Stimulated activated CD4-positive, alpha-beta T cell treated with anti-CD3 and anti-CD28 coated beads, Interleukin-12 subunit alpha, Interleukin-12 subunit beta, amount 100 ng/mL, for 24 hours (primary cell): Measurements from ENCODE around the gene TRIM65.

Experiments
- DNase-seq, 2 experiments: peaks; one replicate each; pipeline ENCODE4 v3.0.0-alpha.2; 2020; ENCODE audit warnings: low read depth in 2 of 2

Gene TRIM65

DNA sequence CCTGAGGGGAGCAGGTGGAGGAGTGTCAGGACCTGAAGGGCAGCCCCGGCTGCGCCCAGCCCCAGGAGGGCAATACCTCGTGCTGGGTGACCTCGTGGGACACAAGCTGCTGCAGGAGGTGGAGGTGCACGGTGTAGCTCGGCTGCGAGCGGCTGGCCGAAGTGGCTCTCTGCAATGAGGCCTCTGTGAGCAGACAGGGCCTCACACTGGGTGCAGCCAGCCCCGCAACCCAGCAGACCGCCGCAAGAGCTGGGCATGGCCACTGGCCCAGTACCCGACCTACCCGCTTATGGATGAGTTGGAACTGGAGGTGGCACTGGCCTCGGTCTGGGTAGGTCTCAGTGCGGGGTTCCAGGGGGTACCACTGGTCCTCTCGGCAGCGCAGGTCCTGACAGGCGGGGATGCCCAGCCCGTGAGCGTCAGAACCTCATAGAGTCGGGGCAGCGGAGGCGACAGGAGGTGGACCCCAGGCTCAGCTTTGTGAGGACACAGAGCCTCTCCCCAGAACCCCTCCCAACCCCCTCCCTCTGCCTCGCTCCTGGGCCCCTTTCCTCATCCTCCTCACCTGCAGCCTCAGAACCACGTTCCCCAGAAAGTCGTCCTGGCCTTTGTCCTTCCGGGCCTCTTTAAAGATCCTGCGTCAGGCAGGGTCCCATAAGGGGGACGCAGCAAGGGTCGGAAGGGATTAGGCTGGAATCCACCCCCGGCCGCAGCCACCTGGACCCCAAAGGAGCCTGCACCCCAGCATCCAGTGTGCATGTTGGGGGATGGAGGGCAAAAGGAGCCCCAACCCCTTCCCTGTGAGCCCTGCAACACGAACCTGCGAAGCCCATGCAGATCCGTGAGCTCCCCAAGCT, 56.6 kb downstream of the TRIM65 start:
- no peak for DNase-seq
